Stimulated activated CD4-positive, alpha-beta T cell treated with anti-CD3 and anti-CD28 coated beads, Interleukin-4, amount 100 ng/mL, for 1 hour (primary cell): ENCODE measurements around the gene NEDD4L.
A peak's percentile ranks its signal among the peaks of the same experiment; 100 is the strongest.

ENCODE experiments used
- DNase-seq: peaks from one replicate; pipeline ENCODE4 v3.0.0-alpha.2; 2020

NEDD4L gene

GRCh38 chr18:58218117-58218516 lies 174.1 kb downstream of the NEDD4L start:
- DNase-seq: no peak

- DNase-seq: no peak
Measured at GRCh38 chr18:58221060-58221725, 177.2 kb downstream of the NEDD4L start.

- DNase-seq: no peak
Measured at GRCh38 chr18:58222432-58223125, 178.6 kb downstream of the NEDD4L start.

GRCh38 chr18:58223717-58224424 lies 179.8 kb downstream of the NEDD4L start:
- DNase-seq: no peak

- no peak for DNase-seq
Measured at GRCh38 chr18:58224425-58224750, 180.4 kb downstream of the NEDD4L start.

GRCh38 chr18:58225101-58225500 lies 181.1 kb downstream of the NEDD4L start:
- DNase-seq: peak; percentile 31

- DNase-seq: no peak
Measured at GRCh38 chr18:58226429-58226828, 182.4 kb downstream of the NEDD4L start.

GRCh38 chr18:58227361-58227930 lies 183.4 kb downstream of the NEDD4L start:
- DNase-seq: no peak

GRCh38 chr18:58228176-58228575 lies 184.2 kb downstream of the NEDD4L start:
- DNase-seq: no peak

- DNase-seq: no peak
Measured at GRCh38 chr18:58228762-58229161, 184.7 kb downstream of the NEDD4L start.

GRCh38 chr18:58229162-58229561 lies 185.1 kb downstream of the NEDD4L start:
- no peak for DNase-seq

GRCh38 chr18:58230438-58231179 lies 186.6 kb downstream of the NEDD4L start:
- no peak for DNase-seq

- no peak for DNase-seq
Measured at GRCh38 chr18:58231930-58232329, 187.9 kb downstream of the NEDD4L start.

- DNase-seq: no peak
Measured at GRCh38 chr18:58232668-58233067, 188.6 kb downstream of the NEDD4L start.

- DNase-seq: no peak
Measured at GRCh38 chr18:58234359-58234741, 190.3 kb downstream of the NEDD4L start.

GRCh38 chr18:58235001-58235436 lies 191.0 kb downstream of the NEDD4L start:
- DNase-seq: no peak

- no peak for DNase-seq
Measured at GRCh38 chr18:58239879-58240278, 195.9 kb downstream of the NEDD4L start.

- no peak for DNase-seq
Measured at GRCh38 chr18:58241026-58241679, 197.1 kb downstream of the NEDD4L start.

GRCh38 chr18:58241877-58242276 lies 197.9 kb downstream of the NEDD4L start:
- DNase-seq: no peak

- no peak for DNase-seq
Measured at GRCh38 chr18:58242435-58242834, 198.4 kb downstream of the NEDD4L start.

GRCh38 chr18:58242968-58243367 lies 198.9 kb downstream of the NEDD4L start:
- no peak for DNase-seq

GRCh38 chr18:58243401-58243800 lies 199.4 kb downstream of the NEDD4L start:
- DNase-seq: no peak
